ENCODE results near the gene JUP.

The JUP gene

DNA sequence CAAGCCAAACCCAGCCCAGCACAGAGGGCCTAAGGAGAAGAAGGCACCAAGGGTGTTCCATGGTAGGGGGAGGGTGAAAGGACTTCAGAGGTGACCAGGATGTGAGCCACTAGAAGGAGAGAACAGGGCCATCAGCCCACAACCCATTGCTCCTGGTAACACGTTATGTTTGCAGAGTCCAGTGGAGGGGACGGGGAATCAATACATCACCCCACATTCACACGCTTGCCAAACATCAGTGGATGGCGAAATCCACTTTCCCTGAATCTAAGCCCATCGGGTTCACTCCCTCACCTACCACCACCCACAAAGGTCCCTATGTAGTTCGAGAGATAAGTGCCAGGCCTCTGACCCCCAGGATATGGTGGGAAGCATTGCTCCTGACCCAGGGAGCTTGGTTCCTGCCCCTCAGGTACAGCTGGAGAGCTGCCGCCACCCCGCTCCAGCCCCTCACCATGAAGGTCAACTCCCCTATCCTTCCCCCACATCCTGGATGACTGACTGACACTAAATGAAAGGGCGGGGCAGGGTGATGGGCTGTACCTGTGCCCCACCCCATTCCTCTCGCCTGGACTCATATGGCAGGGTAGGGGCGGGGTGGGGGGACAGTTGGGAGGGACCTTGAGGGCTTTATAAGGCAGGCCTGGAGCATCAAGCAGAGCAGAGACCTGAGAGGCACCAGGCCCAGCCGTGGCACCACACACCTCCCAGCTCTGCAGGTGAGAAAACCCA, 74.7 kb downstream of the JUP start, which contains the start of gene GAST:
GAST (plus strand) TSS at position 663 of the 732 bp plus-strand sequence. CDS start 3,106 bp downstream, outside the sequence.
- TF ChIP-seq, protein P1, sequence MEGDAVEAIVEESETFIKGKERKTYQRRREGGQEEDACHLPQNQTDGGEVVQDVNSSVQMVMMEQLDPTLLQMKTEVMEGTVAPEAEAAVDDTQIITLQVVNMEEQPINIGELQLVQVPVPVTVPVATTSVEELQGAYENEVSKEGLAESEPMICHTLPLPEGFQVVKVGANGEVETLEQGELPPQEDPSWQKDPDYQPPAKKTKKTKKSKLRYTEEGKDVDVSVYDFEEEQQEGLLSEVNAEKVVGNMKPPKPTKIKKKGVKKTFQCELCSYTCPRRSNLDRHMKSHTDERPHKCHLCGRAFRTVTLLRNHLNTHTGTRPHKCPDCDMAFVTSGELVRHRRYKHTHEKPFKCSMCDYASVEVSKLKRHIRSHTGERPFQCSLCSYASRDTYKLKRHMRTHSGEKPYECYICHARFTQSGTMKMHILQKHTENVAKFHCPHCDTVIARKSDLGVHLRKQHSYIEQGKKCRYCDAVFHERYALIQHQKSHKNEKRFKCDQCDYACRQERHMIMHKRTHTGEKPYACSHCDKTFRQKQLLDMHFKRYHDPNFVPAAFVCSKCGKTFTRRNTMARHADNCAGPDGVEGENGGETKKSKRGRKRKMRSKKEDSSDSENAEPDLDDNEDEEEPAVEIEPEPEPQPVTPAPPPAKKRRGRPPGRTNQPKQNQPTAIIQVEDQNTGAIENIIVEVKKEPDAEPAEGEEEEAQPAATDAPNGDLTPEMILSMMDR (IDR thresholded peaks at IDR 0.05; ENCODE audit: low read length) = no peak
- TF ChIP-seq EZH2 (optimal IDR thresholded peaks at IDR 0.05; ENCODE audit: low read depth, low read length) = no peak
- TF ChIP-seq EZH2phosphoT487 (IDR thresholded peaks at IDR 0.05; ENCODE audit: low read length) = no peak
- H3K9me2 ChIP-seq (replicated peaks; ENCODE audit: insufficient read depth, low read length) = no peaks in the 10 kb centered on the region
- H2AFZ ChIP-seq (ENCODE audit: low read length) = no peak within 1 kb of the TSS
- no peaks in the 10 kb centered on the region for H3K4me1 ChIP-seq (ENCODE audit: low read length)
- no peak within 1 kb of the TSS for H3K4me2 ChIP-seq (ENCODE audit: low read depth, low read length)
- H3K79me2 ChIP-seq (ENCODE audit: low read length) = no peaks in the 10 kb centered on the region
- no peak within 1 kb of the TSS for H3K4me3 ChIP-seq (ENCODE audit: low read length)
- no peaks in the 10 kb centered on the region for H4K20me1 ChIP-seq (ENCODE audit: insufficient read depth, low read length)
- no peaks in the 10 kb centered on the region for H3K27me3 ChIP-seq (replicated peaks; ENCODE audit: insufficient read depth, low read length)
- H3K36me3 ChIP-seq (replicated peaks; ENCODE audit: insufficient read depth, low read length) = no peaks in the 10 kb centered on the region
- no peak for DNase-seq
- no peaks in the 10 kb centered on the region for H3K9me3 ChIP-seq (replicated peaks; ENCODE audit: insufficient read depth, low read length)
- H3F3A ChIP-seq (ENCODE audit: insufficient read depth, low read length) = no peaks in the 10 kb centered on the region
- no peak within 1 kb of the TSS for H3K9ac ChIP-seq (ENCODE audit: low read length)
- H3K27ac ChIP-seq (ENCODE audit: low read length) = no peak within 1 kb of the TSS

DNA sequence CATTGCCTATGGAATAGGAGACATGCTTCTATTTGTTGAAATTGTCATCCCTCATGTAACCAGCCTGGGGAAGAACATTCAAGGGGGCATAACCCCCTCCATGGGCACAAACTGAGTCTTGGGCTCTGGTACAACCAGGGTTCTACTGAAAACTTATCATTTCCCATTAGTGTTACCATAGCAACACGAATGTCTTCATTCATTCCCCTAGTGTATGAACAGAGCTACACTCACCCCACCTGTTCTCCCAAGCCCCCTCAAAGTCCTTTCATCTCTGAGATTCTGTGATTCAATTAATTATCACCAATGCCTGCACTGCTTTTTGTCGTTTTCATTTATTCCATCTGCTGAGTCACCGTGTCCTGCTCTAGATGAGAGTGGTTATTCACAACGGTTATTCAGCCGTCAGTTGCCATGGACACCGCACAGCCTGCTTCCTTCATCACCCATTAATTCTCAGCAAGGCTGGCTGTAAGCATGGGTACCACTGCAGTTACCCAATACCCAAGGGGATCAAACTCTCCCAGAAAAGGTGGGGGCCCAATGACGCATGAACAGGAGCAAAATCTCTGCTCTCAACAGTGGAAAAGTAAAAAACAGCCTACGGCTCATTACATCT, 75.9 kb downstream of the JUP start:
- Histone ChIP-seq H3K79me2 (ENCODE audit: low read length) (no peaks in the 10 kb centered on the region), H3F3A (ENCODE audit: insufficient read depth, low read length) (no peaks in the 10 kb centered on the region), H2AFZ (ENCODE audit: low read length) (no peak overlapping the region), H3K4me3 (ENCODE audit: low read length) (no peak overlapping the region), H3K27me3 (replicated peaks; ENCODE audit: insufficient read depth, low read length) (no peaks in the 10 kb centered on the region), H3K27ac (ENCODE audit: low read length) (no peak overlapping the region), H3K4me1 (ENCODE audit: low read length) (no peaks in the 10 kb centered on the region), H3K9me2 (replicated peaks; ENCODE audit: insufficient read depth, low read length) (no peaks in the 10 kb centered on the region), H3K9me3 (replicated peaks; ENCODE audit: insufficient read depth, low read length) (no peaks in the 10 kb centered on the region), H4K20me1 (ENCODE audit: insufficient read depth, low read length) (no peaks in the 10 kb centered on the region), H3K4me2 (ENCODE audit: low read depth, low read length) (no peak overlapping the region), H3K9ac (ENCODE audit: low read length) (no peak overlapping the region), H3K36me3 (replicated peaks; ENCODE audit: insufficient read depth, low read length) (no peaks in the 10 kb centered on the region)
- DNase-seq = no peak
- TF ChIP-seq EZH2 (optimal IDR thresholded peaks at IDR 0.05; ENCODE audit: low read depth, low read length) (no peak), EZH2phosphoT487 (IDR thresholded peaks at IDR 0.05; ENCODE audit: low read length) (no peak)
- TF ChIP-seq, protein P1 (IDR thresholded peaks at IDR 0.05; ENCODE audit: low read length) = no peak

DNA sequence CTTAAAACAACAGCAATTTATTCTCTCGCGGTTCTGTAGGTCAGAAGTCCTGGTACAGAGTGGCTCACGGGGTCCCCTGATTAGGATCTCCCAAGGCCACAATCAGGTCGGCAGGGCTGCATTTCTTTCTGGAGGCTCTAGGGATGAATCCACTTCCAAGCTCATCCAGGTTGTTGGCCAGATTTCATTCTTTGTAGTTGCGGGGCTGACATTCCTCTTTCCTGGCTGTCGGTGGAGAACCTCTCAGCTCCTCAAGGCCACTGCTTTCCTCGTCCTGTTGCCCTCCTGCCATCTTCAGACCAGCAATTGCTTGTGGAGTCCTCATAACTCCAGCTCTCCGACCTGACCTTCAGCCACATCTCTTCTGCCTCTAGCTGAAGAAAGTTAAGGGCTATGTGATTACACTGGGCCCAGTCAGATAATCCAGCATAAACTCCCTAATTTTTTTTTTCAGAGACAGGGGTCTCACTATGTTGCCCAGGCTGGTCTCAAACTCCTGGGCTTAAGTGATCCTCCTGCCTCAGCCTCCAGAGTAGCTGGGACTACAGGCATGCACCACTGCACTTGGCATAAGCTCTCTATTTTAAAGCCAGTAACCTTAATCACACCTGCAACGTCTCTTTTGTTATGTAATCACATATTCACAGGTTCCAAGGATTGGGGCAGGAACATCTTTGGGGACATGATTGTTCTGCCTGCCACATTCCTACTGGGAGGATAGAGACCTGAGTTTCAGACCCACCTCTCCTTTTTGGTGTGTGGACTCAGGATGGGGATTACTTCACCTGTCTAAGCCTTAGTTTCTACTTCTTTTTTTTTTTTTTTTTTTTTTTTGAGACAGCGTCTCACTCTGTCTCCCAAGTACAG, 78.5 kb downstream of the JUP start:
- Histone ChIP-seq H3K9ac (ENCODE audit: low read length) (no peak overlapping the region), H3F3A (ENCODE audit: insufficient read depth, low read length) (no peaks in the 10 kb centered on the region), H3K27ac (ENCODE audit: low read length) (no peak overlapping the region), H3K36me3 (replicated peaks; ENCODE audit: insufficient read depth, low read length) (no peaks in the 10 kb centered on the region), H3K79me2 (ENCODE audit: low read length) (no peaks in the 10 kb centered on the region), H3K4me3 (ENCODE audit: low read length) (no peak overlapping the region), H3K27me3 (replicated peaks; ENCODE audit: insufficient read depth, low read length) (no peaks in the 10 kb centered on the region), H3K4me2 (ENCODE audit: low read depth, low read length) (no peak overlapping the region), H3K9me2 (replicated peaks; ENCODE audit: insufficient read depth, low read length) (no peaks in the 10 kb centered on the region), H2AFZ (ENCODE audit: low read length) (no peak overlapping the region), H3K4me1 (ENCODE audit: low read length) (no peaks in the 10 kb centered on the region), H4K20me1 (ENCODE audit: insufficient read depth, low read length) (no peaks in the 10 kb centered on the region), H3K9me3 (replicated peaks; ENCODE audit: insufficient read depth, low read length) (no peaks in the 10 kb centered on the region)
- TF ChIP-seq EZH2 (optimal IDR thresholded peaks at IDR 0.05; ENCODE audit: low read depth, low read length) = no peak
- TF ChIP-seq, protein P1 (IDR thresholded peaks at IDR 0.05; ENCODE audit: low read length) = no peak
- DNase-seq = no peak
